ENCODE measurements around the gene HIVEP3.

HIVEP3 gene

GRCh38 chr1:41653574-41653973, 265.1 kb downstream of the HIVEP3 start:
- no peak for DNase-seq (ENCODE audit: low read depth, low spot score)
- Histone ChIP-seq H3K27ac (no peak overlapping the region), H3K4me3 (no peak overlapping the region), H3K9me3 (ENCODE audit: low read depth, low read length) (no peaks in the 10 kb centered on the region), H3K36me3 (ENCODE audit: insufficient read depth, low read length) (no peaks in the 10 kb centered on the region), H3K9ac (ENCODE audit: insufficient read length) (no peak overlapping the region)
- TF ChIP-seq FOXP2 (optimal IDR thresholded peaks at IDR 0.05; ENCODE audit: control extremely low read depth, extremely low read length, insufficient read depth) (no peak), EZH2 (IDR thresholded peaks at IDR 0.05) (no peak), POLR2AphosphoS5 (IDR thresholded peaks at IDR 0.05; ENCODE audit: borderline replicate concordance, low read depth, low read length) (no peak)

DNA sequence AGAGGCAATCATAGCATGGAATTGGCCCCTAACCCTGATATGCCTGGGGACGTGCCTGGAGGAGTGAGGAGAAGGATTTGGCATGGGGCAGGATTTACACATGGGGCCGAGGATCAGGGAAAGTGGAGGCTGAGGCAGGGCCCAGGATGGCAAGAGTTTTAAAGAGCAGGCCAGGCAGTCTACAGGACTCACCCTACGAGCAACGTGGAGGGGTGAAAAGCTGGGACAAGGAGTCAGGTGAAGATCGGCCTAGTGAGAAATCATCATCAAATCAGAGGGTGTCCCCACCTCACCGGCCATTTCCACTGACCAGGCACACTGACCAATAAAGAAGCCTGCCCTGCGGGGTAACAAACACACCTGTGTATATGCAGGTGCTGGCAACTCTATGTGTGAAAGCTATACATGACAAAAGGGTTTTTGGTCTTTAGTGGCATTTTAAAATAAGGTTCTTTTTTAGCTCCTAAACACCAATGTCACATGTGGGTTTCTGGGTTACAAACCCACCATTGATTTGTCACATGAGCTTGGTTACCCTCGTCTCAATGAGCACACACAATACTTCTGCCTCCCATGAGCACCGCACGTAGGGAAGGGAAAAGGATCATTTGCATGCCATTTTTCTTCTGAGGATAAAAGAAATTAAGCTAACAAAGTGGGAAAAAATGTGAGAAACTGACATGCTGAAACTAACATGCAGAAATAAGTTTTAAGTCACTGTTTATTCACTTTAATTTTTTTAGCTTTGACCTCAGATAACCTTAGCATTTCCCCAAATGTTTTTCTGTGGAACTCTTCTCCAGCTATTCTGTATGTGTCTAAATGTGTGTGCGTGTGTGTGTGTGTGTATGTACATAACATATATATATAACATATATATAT, 266.1 kb downstream of the HIVEP3 start:
- H3K9ac ChIP-seq (ENCODE audit: insufficient read length), result no peak overlapping the region
- H3K36me3 ChIP-seq (ENCODE audit: insufficient read depth, low read length), result no peaks in the 10 kb centered on the region
- H3K27ac ChIP-seq, result no peak overlapping the region
- no peaks in the 10 kb centered on the region for H3K9me3 ChIP-seq (ENCODE audit: low read depth, low read length)
- H3K4me3 ChIP-seq, result no peak overlapping the region
- no peak for TF ChIP-seq FOXP2 (optimal IDR thresholded peaks at IDR 0.05; ENCODE audit: control extremely low read depth, extremely low read length, insufficient read depth)
- TF ChIP-seq POLR2AphosphoS5 (IDR thresholded peaks at IDR 0.05; ENCODE audit: borderline replicate concordance, low read depth, low read length), result no peak
- no peak for TF ChIP-seq EZH2 (IDR thresholded peaks at IDR 0.05)
- DNase-seq (ENCODE audit: low read depth, low spot score), result no peak

DNA sequence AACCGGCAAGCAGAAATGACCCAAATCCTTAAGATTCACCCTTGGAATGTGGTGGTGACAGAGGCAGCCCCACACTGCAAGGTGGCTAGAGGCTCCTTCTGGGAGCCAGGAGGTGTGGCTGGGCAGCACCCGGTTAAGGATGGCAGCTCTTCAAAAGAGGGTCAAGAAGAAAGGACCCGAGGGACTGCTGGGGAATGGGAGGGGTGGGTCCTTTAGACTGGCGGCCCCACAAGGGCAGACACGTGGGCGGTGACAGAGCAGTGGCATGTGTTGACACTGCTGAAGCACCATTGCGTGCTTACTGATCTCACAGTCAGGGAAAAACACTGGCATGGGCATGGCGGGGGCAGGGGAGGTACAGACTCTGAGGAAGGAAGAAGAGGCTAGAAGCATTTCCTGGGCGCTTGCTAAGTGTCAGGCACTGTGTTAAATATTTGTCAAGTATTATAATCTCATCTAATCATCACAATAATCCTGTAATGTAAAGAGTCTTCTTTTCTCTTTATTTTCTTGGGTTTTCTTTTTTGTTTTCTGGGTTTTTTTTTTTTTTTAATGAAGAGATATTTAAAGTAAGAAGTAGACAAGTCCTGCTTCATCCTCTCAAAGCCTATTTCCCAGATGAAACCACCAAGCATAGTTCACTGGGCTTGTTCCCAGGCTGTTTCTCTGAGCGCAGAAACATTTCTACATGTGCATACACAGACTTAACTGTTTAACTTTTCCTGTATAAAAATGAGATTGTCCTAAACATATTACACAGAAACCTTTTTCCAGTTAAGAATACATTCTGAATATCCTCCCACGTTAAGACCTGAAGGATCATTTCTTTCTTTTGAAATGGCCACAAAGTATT, 268.5 kb downstream of the HIVEP3 start:
- H3K4me3 ChIP-seq, result peak overlapping the region; percentile 74
- H3K9ac ChIP-seq (ENCODE audit: insufficient read length), result peak overlapping the region; percentile 14
- H3K36me3 ChIP-seq (ENCODE audit: insufficient read depth, low read length), result no peaks in the 10 kb centered on the region
- TF ChIP-seq POLR2AphosphoS5 (IDR thresholded peaks at IDR 0.05; ENCODE audit: borderline replicate concordance, low read depth, low read length), result no peak
- no peak for TF ChIP-seq EZH2 (IDR thresholded peaks at IDR 0.05)
- no peak for TF ChIP-seq FOXP2 (optimal IDR thresholded peaks at IDR 0.05; ENCODE audit: control extremely low read depth, extremely low read length, insufficient read depth)
- peak overlapping the region; percentile 93 for H3K27ac ChIP-seq
- no peaks in the 10 kb centered on the region for H3K9me3 ChIP-seq (ENCODE audit: low read depth, low read length)
- peak; percentile 52 for DNase-seq (ENCODE audit: low read depth, low spot score)

DNA sequence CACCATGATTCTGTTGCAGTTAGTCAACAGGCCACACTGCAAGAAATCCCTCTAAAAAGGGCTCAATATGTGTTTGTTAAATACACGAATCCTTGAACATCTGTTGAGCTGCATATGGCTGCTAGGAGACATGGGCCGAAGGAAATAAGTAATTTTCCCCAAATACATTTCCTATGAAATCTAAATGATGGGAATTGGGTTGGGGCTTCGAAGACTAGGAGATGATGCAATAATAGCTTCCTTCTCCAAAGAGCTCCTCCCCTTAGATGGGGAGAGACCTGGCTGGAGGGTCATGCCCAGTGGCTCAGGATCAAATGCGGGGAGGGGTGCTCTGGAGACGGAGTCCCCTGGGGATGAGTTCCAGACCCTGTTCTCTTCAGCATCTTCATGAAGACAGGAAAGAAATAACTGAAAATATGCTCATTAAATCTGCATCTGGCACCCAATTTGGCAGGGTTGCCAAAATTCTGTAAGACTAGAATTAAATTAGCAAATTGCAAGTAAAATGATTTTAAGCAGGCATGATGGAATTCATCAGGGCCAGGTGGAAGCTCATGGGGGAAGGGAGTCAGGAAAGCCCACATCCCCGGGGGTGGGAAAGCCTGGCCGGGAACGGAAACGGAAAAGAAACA, 269.2 kb downstream of the HIVEP3 start:
- Histone ChIP-seq H3K36me3 (ENCODE audit: insufficient read depth, low read length) (no peaks in the 10 kb centered on the region), H3K9me3 (ENCODE audit: low read depth, low read length) (no peaks in the 10 kb centered on the region), H3K9ac (ENCODE audit: insufficient read length) (no peak overlapping the region), H3K27ac (peak overlapping the region; percentile 93), H3K4me3 (peak overlapping the region; percentile 74)
- no peak for TF ChIP-seq EZH2 (IDR thresholded peaks at IDR 0.05)
- no peak for TF ChIP-seq POLR2AphosphoS5 (IDR thresholded peaks at IDR 0.05; ENCODE audit: borderline replicate concordance, low read depth, low read length)
- no peak for TF ChIP-seq FOXP2 (optimal IDR thresholded peaks at IDR 0.05; ENCODE audit: control extremely low read depth, extremely low read length, insufficient read depth)
- peak; percentile 14 for DNase-seq (ENCODE audit: low read depth, low spot score)

- no peak for DNase-seq (ENCODE audit: low read depth, low spot score)
- Histone ChIP-seq H3K4me3 (peak overlapping the region; percentile 74; the same call in 1 of the 2 replicates), H3K36me3 (ENCODE audit: insufficient read depth, low read length) (no peaks in the 10 kb centered on the region), H3K27ac (peak overlapping the region; percentile 93), H3K9me3 (ENCODE audit: low read depth, low read length) (no peaks in the 10 kb centered on the region), H3K9ac (ENCODE audit: insufficient read length) (no peak overlapping the region)
- TF ChIP-seq FOXP2 (optimal IDR thresholded peaks at IDR 0.05; ENCODE audit: control extremely low read depth, extremely low read length, insufficient read depth) (no peak), EZH2 (IDR thresholded peaks at IDR 0.05) (no peak), POLR2AphosphoS5 (IDR thresholded peaks at IDR 0.05; ENCODE audit: borderline replicate concordance, low read depth, low read length) (no peak)
Measured at GRCh38 chr1:41648844-41649243, 269.9 kb downstream of the HIVEP3 start.

DNA sequence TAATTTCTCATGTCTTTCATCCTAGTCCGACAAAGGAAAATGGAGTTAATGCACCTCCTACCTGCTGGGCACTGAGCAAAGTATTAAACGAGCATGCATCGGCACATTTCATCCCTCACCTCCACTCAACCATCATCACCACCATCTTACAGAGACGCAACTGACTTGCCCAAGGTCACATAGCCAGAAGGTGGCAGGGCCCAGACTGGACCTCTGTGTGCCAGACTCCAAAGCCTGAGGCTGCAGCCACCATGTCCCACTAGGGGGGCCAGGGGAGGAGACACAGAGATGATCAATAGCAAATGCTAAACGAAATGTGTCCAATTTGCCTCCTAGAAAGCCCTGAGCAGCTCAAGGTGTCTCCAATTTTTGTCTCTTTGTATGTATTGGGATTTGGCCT, 270.5 kb downstream of the HIVEP3 start:
- no peak for DNase-seq (ENCODE audit: low read depth, low spot score)
- Histone ChIP-seq H3K27ac (no peak overlapping the region), H3K9me3 (ENCODE audit: low read depth, low read length) (no peaks in the 10 kb centered on the region), H3K9ac (ENCODE audit: insufficient read length) (no peak overlapping the region), H3K36me3 (ENCODE audit: insufficient read depth, low read length) (no peaks in the 10 kb centered on the region), H3K4me3 (no peak overlapping the region)
- TF ChIP-seq POLR2AphosphoS5 (IDR thresholded peaks at IDR 0.05; ENCODE audit: borderline replicate concordance, low read depth, low read length) (no peak), FOXP2 (optimal IDR thresholded peaks at IDR 0.05; ENCODE audit: control extremely low read depth, extremely low read length, insufficient read depth) (no peak), EZH2 (IDR thresholded peaks at IDR 0.05) (no peak)

GRCh38 chr1:41647221-41648135, 271.2 kb downstream of the HIVEP3 start:
- no peak overlapping the region for H3K4me3 ChIP-seq
- no peaks in the 10 kb centered on the region for H3K9me3 ChIP-seq (ENCODE audit: low read depth, low read length)
- TF ChIP-seq POLR2AphosphoS5 (IDR thresholded peaks at IDR 0.05; ENCODE audit: borderline replicate concordance, low read depth, low read length) (no peak), EZH2 (IDR thresholded peaks at IDR 0.05) (no peak), FOXP2 (optimal IDR thresholded peaks at IDR 0.05; ENCODE audit: control extremely low read depth, extremely low read length, insufficient read depth) (no peak)
- no peak for DNase-seq (ENCODE audit: low read depth, low spot score)
- no peak overlapping the region for H3K27ac ChIP-seq
- no peak overlapping the region for H3K9ac ChIP-seq (ENCODE audit: insufficient read length)
- H3K36me3 ChIP-seq (ENCODE audit: insufficient read depth, low read length), result no peaks in the 10 kb centered on the region
